H1 (cell line): ENCODE results near the gene TEX26. TPM values are rescaled to one million over a fixed set of nuclear protein-coding genes. Genes with fewer than 3 reads are reported as not detected.

Experiments
- CHD1 ChIP-seq: IDR thresholded peaks from 2 replicates; pipeline ENCODE4 v1.6.1; 2012; ENCODE audit warnings: low read depth, low read length, improper control_type of control experiment
- CHD7 ChIP-seq: fragments of 300-600 bp; sonication (generic); IDR thresholded peaks from 2 replicates; pipeline ENCODE4 v1.7.1; 2012; ENCODE audit warnings: low read length, moderate library complexity, mild to moderate bottlenecking, inconsistent platforms; ENCODE audit not compliant: insufficient replicate concordance
- FOSL1 ChIP-seq: IDR thresholded peaks from 2 replicates; pipeline ENCODE4 v1.6.1; 2011; ENCODE audit warnings: mild to moderate bottlenecking, low read depth, low read length, moderate library complexity; ENCODE audit not compliant: insufficient read depth
- HDAC2 ChIP-seq, 2 experiments: fragments of 300-600 bp in 1 of 2; sonication (generic) in 1 of 2; IDR thresholded peaks; 2 replicates each; pipeline ENCODE4 v1.6.1; 2011 to 2012; ENCODE audit warnings: low read depth in 2 of 2, low read length in 2 of 2, mild to moderate bottlenecking in 2 of 2, moderate library complexity in 2 of 2, borderline replicate concordance in 1 of 2, inconsistent platforms in 1 of 2
- HDAC6 ChIP-seq: IDR thresholded peaks from one replicate; pipeline ENCODE4 v1.7.1; 2012; ENCODE audit warnings: low read depth, mild to moderate bottlenecking, inconsistent platforms, low read length, moderate library complexity
- JUN ChIP-seq: IDR thresholded peaks from 2 replicates; pipeline ENCODE4 v1.6.1; 2011; ENCODE audit warnings: low read depth, mild to moderate bottlenecking, improper control_type of control experiment, low read length
- KDM5A ChIP-seq: fragments of 200-600 bp; IDR thresholded peaks from 2 replicates; pipeline ENCODE4 v1.7.1; 2012; ENCODE audit warnings: mild to moderate bottlenecking, low read length, inconsistent platforms, mixed read lengths
- NANOG ChIP-seq: IDR thresholded peaks from 2 replicates; pipeline ENCODE4 v1.6.1; 2011; ENCODE audit warnings: low read length, low read depth, mild to moderate bottlenecking, inconsistent platforms; ENCODE audit not compliant: insufficient read depth, poor library complexity, severe bottlenecking
- RXRA ChIP-seq: IDR thresholded peaks from 2 replicates; pipeline ENCODE4 v1.6.1; 2011; ENCODE audit warnings: low read depth, mild to moderate bottlenecking, low read length, moderate library complexity; ENCODE audit not compliant: insufficient read depth
- TEAD4 ChIP-seq: IDR thresholded peaks from 2 replicates; pipeline ENCODE4 v1.6.1; 2012; ENCODE audit warnings: low read depth, low read length, inconsistent platforms, mixed read lengths
- polyA plus RNA-seq, 7 experiments: library from polyadenylated mRNA; depleted of rRNA in 3 of 7; stranded (reverse) in 5 of 7; unstranded in 2 of 7; fragments of >200 nt in 5 of 7; fragments of 200-250 nt in 2 of 7; gene quantifications; 1 replicate in 5 of 7; 2 replicates in 1 of 7; 4 replicates in 1 of 7; pipeline versions ENCODE4 v1.2.1 to v1.2.3, GENCODE V29; 2011 to 2013; ENCODE audit warnings: missing spikeins in 2 of 7, mixed read lengths in 2 of 7
- total RNA-seq: library from RNA; stranded (reverse); fragmentation: NEBNext Ultra II Directional; extraction: Animal tissue kit (Norgen Biotek cat#: 25700); gene quantifications from 2 replicates; pipeline ENCODE4 v1.2.1, GENCODE V29; 2021
- TF ChIP-seq, protein P1 (sequence below): IDR thresholded peaks from 2 replicates; pipeline ENCODE4 v1.6.1; 2012; ENCODE audit warnings: inconsistent platforms

Gene TEX26
- total and polyA plus RNA-seq, 2 of the 8 experiments (the other 6 are each of a cell fraction or from before 2014, with no cell fraction given) = not detected

DNA sequence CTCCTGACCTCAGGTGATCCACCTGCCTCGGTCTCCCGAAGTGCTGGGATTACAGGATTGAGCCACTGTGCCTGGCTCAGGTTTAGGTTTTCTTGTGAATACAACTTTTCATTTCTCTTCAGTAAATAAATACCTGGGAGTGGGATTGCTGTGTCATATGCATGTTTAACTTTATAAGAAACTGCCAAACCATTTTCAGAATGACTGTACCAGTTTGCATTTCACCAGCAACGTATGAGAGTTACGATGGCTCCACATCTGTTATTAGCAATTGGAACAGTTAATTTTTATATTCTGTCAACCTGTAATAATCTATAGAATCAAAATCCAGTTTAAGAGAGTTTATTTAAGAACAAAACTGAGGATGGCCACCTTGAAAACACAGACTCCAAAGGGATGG is 52.2 kb downstream of the TEX26 start (continued):
- TF ChIP-seq CHD7 = no peak
- TF ChIP-seq FOSL1 = no peak
- no peak for TF ChIP-seq HDAC2 (IDR thresholded peaks at IDR 0.05; ENCODE audit: borderline replicate concordance in 1 of 2, low read depth in 2 of 2, low read length in 2 of 2)
- TF ChIP-seq RXRA = no peak
- TF ChIP-seq, protein P1, sequence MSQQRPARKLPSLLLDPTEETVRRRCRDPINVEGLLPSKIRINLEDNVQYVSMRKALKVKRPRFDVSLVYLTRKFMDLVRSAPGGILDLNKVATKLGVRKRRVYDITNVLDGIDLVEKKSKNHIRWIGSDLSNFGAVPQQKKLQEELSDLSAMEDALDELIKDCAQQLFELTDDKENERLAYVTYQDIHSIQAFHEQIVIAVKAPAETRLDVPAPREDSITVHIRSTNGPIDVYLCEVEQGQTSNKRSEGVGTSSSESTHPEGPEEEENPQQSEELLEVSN = no peak
- no peak for TF ChIP-seq JUN
- no peak for TF ChIP-seq KDM5A
- TF ChIP-seq CHD1 = no peak
- no peak for TF ChIP-seq TEAD4
- no peak for TF ChIP-seq NANOG
- TF ChIP-seq HDAC6 = no peak
